ENCODE results near the gene NEIL3. TPM values are rescaled to one million over a fixed set of nuclear protein-coding genes. Genes with fewer than 3 reads are reported as not detected.

The NEIL3 gene
- total RNA-seq, 1 experiment from 2014 or later, result 6.3 TPM

- H4K20me1 ChIP-seq (ENCODE audit: control insufficient read depth, insufficient read depth, insufficient read length), result no peaks in the 10 kb centered on the region
- H3T11ph ChIP-seq (ENCODE audit: low read length), result no peak overlapping the region
- Mint-ChIP-seq H3K27ac (no peak overlapping the region; a peak in 1 of 7 replicates), H3K36me3 (ENCODE audit: insufficient read depth in 1 of 3, low read depth in 3 of 3) (no peaks in the 10 kb centered on the region), H3K27me3 (ENCODE audit: low read depth) (no peaks in the 10 kb centered on the region), H3K4me3 (no peak overlapping the region), H3K9me3 (no peaks in the 10 kb centered on the region), H3K4me1 (peaks cover 6 to 10% of the 10 kb centered on the region in 2 experiments)
- no peaks in the 10 kb centered on the region for H3K9me3 ChIP-seq (ENCODE audit: control insufficient read depth, low read depth, low read length)
- no peak overlapping the region for H2BK20ac ChIP-seq (ENCODE audit: low read depth, low read length, poor library complexity, severe bottlenecking)
- TF ChIP-seq, protein P1, sequence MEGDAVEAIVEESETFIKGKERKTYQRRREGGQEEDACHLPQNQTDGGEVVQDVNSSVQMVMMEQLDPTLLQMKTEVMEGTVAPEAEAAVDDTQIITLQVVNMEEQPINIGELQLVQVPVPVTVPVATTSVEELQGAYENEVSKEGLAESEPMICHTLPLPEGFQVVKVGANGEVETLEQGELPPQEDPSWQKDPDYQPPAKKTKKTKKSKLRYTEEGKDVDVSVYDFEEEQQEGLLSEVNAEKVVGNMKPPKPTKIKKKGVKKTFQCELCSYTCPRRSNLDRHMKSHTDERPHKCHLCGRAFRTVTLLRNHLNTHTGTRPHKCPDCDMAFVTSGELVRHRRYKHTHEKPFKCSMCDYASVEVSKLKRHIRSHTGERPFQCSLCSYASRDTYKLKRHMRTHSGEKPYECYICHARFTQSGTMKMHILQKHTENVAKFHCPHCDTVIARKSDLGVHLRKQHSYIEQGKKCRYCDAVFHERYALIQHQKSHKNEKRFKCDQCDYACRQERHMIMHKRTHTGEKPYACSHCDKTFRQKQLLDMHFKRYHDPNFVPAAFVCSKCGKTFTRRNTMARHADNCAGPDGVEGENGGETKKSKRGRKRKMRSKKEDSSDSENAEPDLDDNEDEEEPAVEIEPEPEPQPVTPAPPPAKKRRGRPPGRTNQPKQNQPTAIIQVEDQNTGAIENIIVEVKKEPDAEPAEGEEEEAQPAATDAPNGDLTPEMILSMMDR (conservative IDR thresholded peaks at IDR 0.05), result no peak
- H3K9ac ChIP-seq (ENCODE audit: extremely low read depth, insufficient read length, low read length), result no peak overlapping the region
- no peaks in the 10 kb centered on the region for H3K27me3 ChIP-seq (ENCODE audit: insufficient read depth, low read length)
- no peaks in the 10 kb centered on the region for H3K79me1 ChIP-seq (ENCODE audit: insufficient read depth, low read depth, low read length, poor library complexity, severe bottlenecking)
- H2AFZ ChIP-seq (ENCODE audit: low read length), result no peak overlapping the region
- no CpG with 5 or more reads among the region's 3 CpGs for whole genome bisulfite sequencing (ENCODE audit: extremely low coverage, insufficient read length, low lambda C conversion rate)
- H2BK15ac ChIP-seq (ENCODE audit: low read depth, low read length), result no peak overlapping the region
- DNase-seq, result no peak
- H3K18ac ChIP-seq (ENCODE audit: insufficient read length, low read depth, low read length), result no peak overlapping the region
- no peak overlapping the region for H3K27ac ChIP-seq (ENCODE audit: insufficient read length, low read depth, low read length)
- H3K4ac ChIP-seq (ENCODE audit: low read depth, low read length), result no peak overlapping the region
- H4K91ac ChIP-seq (ENCODE audit: insufficient read length, low read depth, low read length), result no peak overlapping the region
- no peak overlapping the region for H2BK120ac ChIP-seq (ENCODE audit: low read depth, low read length, poor library complexity, severe bottlenecking)
- H3K4me2 ChIP-seq (ENCODE audit: insufficient read depth, insufficient read length, low read length), result no peak overlapping the region
- no peak overlapping the region for H3K14ac ChIP-seq (ENCODE audit: insufficient read depth, low read length)
- H3K56ac ChIP-seq (ENCODE audit: insufficient read length, low read depth, low read length), result no peak overlapping the region
- no peaks in the 10 kb centered on the region for H3K23me2 ChIP-seq (ENCODE audit: insufficient read length, low read depth, low read length, poor library complexity, severe bottlenecking)
- H4K8ac ChIP-seq (replicated peaks; ENCODE audit: insufficient read length, low read depth, low read length), result no peak overlapping the region
- no peaks in the 10 kb centered on the region for H3K79me2 ChIP-seq (ENCODE audit: insufficient read depth, low read length)
- no peaks in the 10 kb centered on the region; the same call in 1 of the 2 replicates for H3K4me1 ChIP-seq (ENCODE audit: insufficient read depth, low read length)
- H3K23ac ChIP-seq (ENCODE audit: insufficient read length, low read depth, low read length), result no peak overlapping the region
- H2BK5ac ChIP-seq (ENCODE audit: insufficient read length, low read length), result no peak overlapping the region
- H2BK12ac ChIP-seq (ENCODE audit: insufficient read length, low read depth, low read length), result no peak overlapping the region
- H4K5ac ChIP-seq (ENCODE audit: insufficient read length, low read depth, low read length), result no peak overlapping the region
- no peak overlapping the region for H2AK5ac ChIP-seq (ENCODE audit: insufficient read length, low read length)
Observed at GRCh38 chr4:177267911-177268310, 41.8 kb upstream of the NEIL3 start.

Data from H9 (cell line).